ENCODE data around the gene OCEL1.
A peak's percentile ranks its signal among the peaks of the same experiment; 100 is the strongest.

OCEL1 gene

GRCh38 chr19:17229890-17230289, 3.9 kb downstream of the OCEL1 start:
- H3K27ac ChIP-seq (ENCODE audit: extremely low read depth, low read depth, low read length), result no peak overlapping the region
- CTCF ChIA-PET, result no interaction called here
- H3K4me1 ChIP-seq (ENCODE audit: control insufficient read depth, insufficient read depth, low read length), result 0 out of 2 replicates have a peak, but pooled peaks cover 5% of the 10 kb centered on the region
- H3K9me3 ChIP-seq (ENCODE audit: control insufficient read depth, insufficient read depth, low read depth, low read length), result no peaks in the 10 kb centered on the region
- peaks cover 18 to 48% of the 10 kb centered on the region in 2 experiments; a peak in 2 of 3 replicates for H3K36me3 ChIP-seq (ENCODE audit: control insufficient read depth in 2 of 2, insufficient read depth in 1 of 2, low read length in 2 of 2)
- TF ChIP-seq ZNF549 (tag by site-specific recombination; IDR thresholded peaks at IDR 0.05), result no peak
- TF ChIP-seq ZFP3 (tag by site-specific recombination; IDR thresholded peaks at IDR 0.05; ENCODE audit: low read depth), result peak; percentile 99
- POLR2A ChIA-PET, result interaction anchor here (0.6 to 5.5 kb wide), 2 partner anchors 14 to 37 kb away, joined by 3 to 61 read pairs; partner anchors contain the start of genes BABAM1 and USE1
- no peak overlapping the region for H3K4me3 ChIP-seq (ENCODE audit: low read depth, low read length)

- Histone ChIP-seq H3K36me3 (ENCODE audit: control insufficient read depth in 2 of 2, insufficient read depth in 1 of 2, low read length in 2 of 2) (peaks cover 18 to 48% of the 10 kb centered on the region in 2 experiments; a peak in 2 of 3 replicates), H3K9me3 (ENCODE audit: control insufficient read depth, insufficient read depth, low read depth, low read length) (no peaks in the 10 kb centered on the region), H3K4me3 (ENCODE audit: low read depth, low read length) (no peak overlapping the region), H3K4me1 (ENCODE audit: control insufficient read depth, insufficient read depth, low read length) (peaks cover 11% of the 10 kb centered on the region), H3K27ac (ENCODE audit: extremely low read depth, low read depth, low read length) (no peak overlapping the region)
- ChIA-PET POLR2A (interaction anchor here (0.6 kb wide), 1 partner anchor 766 kb away, joined by 9 read pairs; no protein-coding TSS in a partner anchor), CTCF (interaction anchor here (0.7 kb wide), 1 partner anchor 151 kb away, joined by 3 read pairs; no protein-coding TSS in a partner anchor)
- TF ChIP-seq ZBTB49 (tag by site-specific recombination; IDR thresholded peaks at IDR 0.05; ENCODE audit: low read depth) (no peak), HIC1 (tag by site-specific recombination; IDR thresholded peaks at IDR 0.05) (no peak), ZNF629 (tag by site-specific recombination; IDR thresholded peaks at IDR 0.05) (no peak), TSHZ1 (tag by site-specific recombination; IDR thresholded peaks at IDR 0.05; ENCODE audit: borderline replicate concordance) (no peak), ZNF585B (tag by site-specific recombination; IDR thresholded peaks at IDR 0.05) (no peak), IKZF3 (tag by site-specific recombination; IDR thresholded peaks at IDR 0.05) (no peak), PRDM10 (tag by site-specific recombination; IDR thresholded peaks at IDR 0.05) (no peak), ZNF341 (tag by site-specific recombination; IDR thresholded peaks at IDR 0.05; ENCODE audit: low read depth) (no peak), ZNF785 (tag by site-specific recombination; IDR thresholded peaks at IDR 0.05) (no peak), REPIN1 (tag by site-specific recombination; IDR thresholded peaks at IDR 0.05; ENCODE audit: low read depth) (no peak), SETDB1 (IDR thresholded peaks at IDR 0.05; ENCODE audit: insufficient read length, low read length) (no peak), FEZF1 (tag by site-specific recombination; IDR thresholded peaks at IDR 0.05) (no peak), HOXC10 (CRISPR knock-in tag; IDR thresholded peaks at IDR 0.05) (no peak)
Observed at GRCh38 chr19:17232258-17232657, 6.2 kb downstream of the OCEL1 start.

Data from HEK293 (cell line).